SK-N-SH treated with all-trans-retinoic acid at 6 μM for 48 hours (cell line): ENCODE measurements around the gene APCDD1L.

ENCODE experiments used
- ATAC-seq: fragments of 200-7000 bp; cut with Tn5 transposase; 3 replicates; pipeline ENCODE4 v1.9.1; 2020; ENCODE audit warnings: mild to moderate bottlenecking, moderate library complexity
- ARNTL ChIP-seq: fragments of 450-650 bp; formaldehyde crosslinking; IDR thresholded peaks from 2 replicates; pipeline ENCODE4 v1.5.0; 2020; ENCODE audit warnings: low read depth, mild to moderate bottlenecking, moderate library complexity, borderline replicate concordance
- CREB5 ChIP-seq: fragments of 250-450 bp; sonication (Bioruptor Pico); IDR thresholded peaks from 2 replicates; pipeline ENCODE4 v1.5.1; 2020; ENCODE audit warnings: low read depth, mild to moderate bottlenecking, moderate library complexity
- CSDC2 ChIP-seq: fragments of 250-450 bp; sonication (Bioruptor Pico); IDR thresholded peaks from 2 replicates; pipeline ENCODE4 v1.5.0; 2020; ENCODE audit warnings: mild to moderate bottlenecking, moderate library complexity
- ISL1 ChIP-seq: fragments of 250-450 bp; sonication (Bioruptor Pico); IDR thresholded peaks from 2 replicates; pipeline ENCODE4 v2.1.2; 2022; ENCODE audit warnings: mild to moderate bottlenecking, moderate library complexity
- OSR1 ChIP-seq: fragments of 250-450 bp; sonication (Bioruptor Pico); IDR thresholded peaks from 2 replicates; pipeline ENCODE4 v1.8.0; 2022; ENCODE audit warnings: moderate library complexity, mild to moderate bottlenecking, inconsistent platforms
- POU6F1 ChIP-seq: fragments of 250-450 bp; sonication (Bioruptor Pico); IDR thresholded peaks from 2 replicates; pipeline ENCODE4 v1.8.0; 2021; ENCODE audit warnings: low read depth, mild to moderate bottlenecking, moderate library complexity, borderline replicate concordance
- RARB ChIP-seq: fragments of 250-450 bp; sonication (Bioruptor Pico); IDR thresholded peaks from 2 replicates; pipeline ENCODE4 v1.8.0; 2021; ENCODE audit warnings: mild to moderate bottlenecking, moderate library complexity
- SNAI2 ChIP-seq: fragments of 250-450 bp; sonication (Bioruptor Pico); IDR thresholded peaks from 2 replicates; pipeline ENCODE4 v1.5.0; 2020; ENCODE audit warnings: mild to moderate bottlenecking, moderate library complexity
- TCF4 ChIP-seq: fragments of 250-450 bp; sonication (Bioruptor Pico); IDR thresholded peaks from 2 replicates; pipeline ENCODE4 v1.8.0; 2021; ENCODE audit warnings: mild to moderate bottlenecking, moderate library complexity, borderline replicate concordance
- TOX ChIP-seq: fragments of 250-450 bp; sonication (Bioruptor Pico); IDR thresholded peaks from 2 replicates; pipeline ENCODE4 v1.8.0; 2021; ENCODE audit warnings: mild to moderate bottlenecking, moderate library complexity, borderline replicate concordance
- TSHZ2 ChIP-seq: fragments of 250-450 bp; sonication (Bioruptor Pico); IDR thresholded peaks from 2 replicates; pipeline ENCODE4 v1.5.0; 2020; ENCODE audit warnings: mild to moderate bottlenecking, moderate library complexity
- ZC3H10 ChIP-seq: fragments of 250-450 bp; sonication (Bioruptor Pico); IDR thresholded peaks from 2 replicates; pipeline ENCODE4 v1.5.1; 2021; ENCODE audit warnings: mild to moderate bottlenecking, moderate library complexity
- ZFP3 ChIP-seq: fragments of 250-450 bp; sonication (Bioruptor Pico); IDR thresholded peaks from 2 replicates; pipeline ENCODE4 v1.5.0; 2020; ENCODE audit warnings: mild to moderate bottlenecking, moderate library complexity
- ZFP30 ChIP-seq: fragments of 450-650 bp; formaldehyde crosslinking; IDR thresholded peaks from 2 replicates; pipeline ENCODE4 v1.5.0; 2022; ENCODE audit warnings: mild to moderate bottlenecking, moderate library complexity
- ZNF565 ChIP-seq: fragments of 450-650 bp; formaldehyde crosslinking; conservative IDR thresholded peaks from 2 replicates; pipeline ENCODE4 v1.5.0; 2020; ENCODE audit warnings: low read depth, mild to moderate bottlenecking, moderate library complexity
- ZNF70 ChIP-seq: fragments of 450-650 bp; formaldehyde crosslinking; IDR thresholded peaks from 2 replicates; pipeline ENCODE4 v1.5.0; 2020; ENCODE audit warnings: mild to moderate bottlenecking, moderate library complexity
- ZNF8 ChIP-seq: fragments of 450-650 bp; formaldehyde crosslinking; IDR thresholded peaks from 2 replicates; pipeline ENCODE4 v1.5.0; 2020; ENCODE audit warnings: mild to moderate bottlenecking, moderate library complexity
- TF ChIP-seq, protein P1 (sequence below): fragments of 250-450 bp; sonication (Bioruptor Pico); IDR thresholded peaks from 2 replicates; pipeline ENCODE4 v1.8.0; 2020; ENCODE audit warnings: mild to moderate bottlenecking, moderate library complexity, borderline replicate concordance
- TF ChIP-seq, protein P2 (sequence below): fragments of 250-450 bp; sonication (Bioruptor Pico); IDR thresholded peaks from 2 replicates; pipeline ENCODE4 v1.5.1; 2021; ENCODE audit warnings: mild to moderate bottlenecking, moderate library complexity

APCDD1L gene

DNA sequence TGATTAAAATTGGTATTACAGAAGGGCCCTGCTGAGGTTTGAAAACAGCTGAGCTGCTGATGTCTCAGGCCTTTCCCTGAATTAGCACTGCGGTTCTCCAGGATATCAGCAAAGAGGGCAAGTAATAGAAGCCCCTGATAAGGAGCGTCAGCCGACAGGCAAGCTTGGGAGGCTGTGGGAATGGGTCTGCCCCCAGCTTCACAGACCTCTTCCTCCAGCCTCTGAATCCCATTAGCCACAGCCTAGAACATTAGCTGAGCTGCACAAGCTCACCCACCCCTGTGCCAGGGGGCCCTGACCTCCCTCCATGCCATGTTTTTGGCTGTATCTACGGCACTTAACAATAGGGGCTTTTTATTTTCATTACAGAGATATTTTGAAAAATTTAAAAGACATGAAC is 66.2 kb downstream of the APCDD1L start:
- ATAC-seq, result peak; percentile 28; the same call in 1 of the 3 replicates

GRCh38 chr20:58447511-58448391 is 67.4 kb downstream of the APCDD1L start:
- peak; percentile 85 for ATAC-seq
- TF ChIP-seq ARNTL (CRISPR knock-in tag) (no peak), ZNF8 (CRISPR knock-in tag) (no peak), TCF4 (CRISPR knock-in tag) (no peak), ZFP30 (no peak), CREB5 (no peak), TSHZ2 (no peak), ISL1 (CRISPR knock-in tag) (no peak)
- TF ChIP-seq, protein P1, sequence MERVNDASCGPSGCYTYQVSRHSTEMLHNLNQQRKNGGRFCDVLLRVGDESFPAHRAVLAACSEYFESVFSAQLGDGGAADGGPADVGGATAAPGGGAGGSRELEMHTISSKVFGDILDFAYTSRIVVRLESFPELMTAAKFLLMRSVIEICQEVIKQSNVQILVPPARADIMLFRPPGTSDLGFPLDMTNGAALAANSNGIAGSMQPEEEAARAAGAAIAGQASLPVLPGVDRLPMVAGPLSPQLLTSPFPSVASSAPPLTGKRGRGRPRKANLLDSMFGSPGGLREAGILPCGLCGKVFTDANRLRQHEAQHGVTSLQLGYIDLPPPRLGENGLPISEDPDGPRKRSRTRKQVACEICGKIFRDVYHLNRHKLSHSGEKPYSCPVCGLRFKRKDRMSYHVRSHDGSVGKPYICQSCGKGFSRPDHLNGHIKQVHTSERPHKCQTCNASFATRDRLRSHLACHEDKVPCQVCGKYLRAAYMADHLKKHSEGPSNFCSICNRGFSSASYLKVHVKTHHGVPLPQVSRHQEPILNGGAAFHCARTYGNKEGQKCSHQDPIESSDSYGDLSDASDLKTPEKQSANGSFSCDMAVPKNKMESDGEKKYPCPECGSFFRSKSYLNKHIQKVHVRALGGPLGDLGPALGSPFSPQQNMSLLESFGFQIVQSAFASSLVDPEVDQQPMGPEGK (CRISPR knock-in tag), result no peak

More for the DNA sequence above, 66.2 kb downstream of the APCDD1L start:
- no peak for TF ChIP-seq ZNF8 (CRISPR knock-in tag)
- TF ChIP-seq CREB5, result no peak
- no peak for TF ChIP-seq TOX (CRISPR knock-in tag)
- no peak for TF ChIP-seq ZFP3 (CRISPR knock-in tag)
- no peak for TF ChIP-seq TSHZ2
- no peak for TF ChIP-seq TCF4 (CRISPR knock-in tag)
- no peak for TF ChIP-seq OSR1 (CRISPR knock-in tag)
- TF ChIP-seq RARB, result no peak
- no peak for TF ChIP-seq CSDC2 (CRISPR knock-in tag)
- TF ChIP-seq POU6F1 (CRISPR knock-in tag), result no peak
- no peak for TF ChIP-seq ARNTL (CRISPR knock-in tag)
- no peak for TF ChIP-seq ZFP30
- no peak for TF ChIP-seq ZC3H10 (CRISPR knock-in tag)
- no peak for TF ChIP-seq ZNF565 (CRISPR knock-in tag)
- TF ChIP-seq, protein P2, sequence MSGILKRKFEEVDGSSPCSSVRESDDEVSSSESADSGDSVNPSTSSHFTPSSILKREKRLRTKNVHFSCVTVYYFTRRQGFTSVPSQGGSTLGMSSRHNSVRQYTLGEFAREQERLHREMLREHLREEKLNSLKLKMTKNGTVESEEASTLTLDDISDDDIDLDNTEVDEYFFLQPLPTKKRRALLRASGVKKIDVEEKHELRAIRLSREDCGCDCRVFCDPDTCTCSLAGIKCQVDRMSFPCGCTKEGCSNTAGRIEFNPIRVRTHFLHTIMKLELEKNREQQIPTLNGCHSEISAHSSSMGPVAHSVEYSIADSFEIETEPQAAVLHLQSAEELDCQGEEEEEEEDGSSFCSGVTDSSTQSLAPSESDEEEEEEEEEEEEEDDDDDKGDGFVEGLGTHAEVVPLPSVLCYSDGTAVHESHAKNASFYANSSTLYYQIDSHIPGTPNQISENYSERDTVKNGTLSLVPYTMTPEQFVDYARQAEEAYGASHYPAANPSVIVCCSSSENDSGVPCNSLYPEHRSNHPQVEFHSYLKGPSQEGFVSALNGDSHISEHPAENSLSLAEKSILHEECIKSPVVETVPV (CRISPR knock-in tag), result no peak
- TF ChIP-seq ZNF70, result no peak
- no peak for TF ChIP-seq SNAI2 (CRISPR knock-in tag)
